Measurements from ENCODE around the gene DEPDC1. TPM values are rescaled to one million over a fixed set of nuclear protein-coding genes. Genes with fewer than 3 reads are reported as not detected.

DEPDC1 gene
- polyA plus RNA-seq, 2 of the 4 experiments (the other 2 are of a cell fraction): 18.2 to 33.6 TPM

DNA sequence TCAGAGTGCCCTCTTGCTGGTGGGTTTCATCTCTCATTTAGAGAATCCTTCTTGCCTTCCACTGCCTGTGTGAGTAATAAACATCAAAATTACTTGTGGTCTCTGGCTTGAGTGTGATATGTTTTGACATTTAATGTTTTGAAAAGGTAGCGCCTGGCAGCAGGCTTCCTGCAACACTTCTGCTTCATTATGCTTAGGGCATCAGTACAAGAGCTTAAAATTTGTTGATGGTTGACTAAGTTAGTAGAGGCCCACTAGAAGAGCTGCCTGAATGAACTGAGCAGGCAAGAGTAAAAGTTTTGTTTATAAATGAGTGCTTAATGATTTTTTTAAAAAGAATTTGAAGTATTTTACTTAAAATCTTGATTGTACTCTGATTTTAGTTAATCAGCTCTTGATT lies 40.7 kb downstream of the DEPDC1 start:
- Histone ChIP-seq H3K27ac (no peak overlapping the region), H3K9me3 (no peaks in the 10 kb centered on the region), H3K4me2 (no peak overlapping the region), H3K4me1 (no peaks in the 10 kb centered on the region), H3K4me3 (no peak overlapping the region)
- TF ChIP-seq NR3C1 (IDR thresholded peaks at IDR 0.05) (no peak), RAD21 (conservative IDR thresholded peaks at IDR 0.05 in 1 of 2, IDR thresholded peaks at IDR 0.05 in 1 of 2) (no peak), TP53 (CRISPR knock-in tag; IDR thresholded peaks at IDR 0.05) (no peak), FOXS1 (CRISPR knock-in tag; IDR thresholded peaks at IDR 0.05) (no peak), ZSCAN20 (CRISPR knock-in tag; IDR thresholded peaks at IDR 0.05) (no peak), KDM1A (IDR thresholded peaks at IDR 0.05; ENCODE audit: low read depth) (no peak), HOXB13 (CRISPR knock-in tag; IDR thresholded peaks at IDR 0.05; ENCODE audit: low read depth) (no peak), HDAC2 (IDR thresholded peaks at IDR 0.05) (no peak), PHF8 (IDR thresholded peaks at IDR 0.05; ENCODE audit: borderline replicate concordance, low read depth) (no peak), RCOR1 (IDR thresholded peaks at IDR 0.05; ENCODE audit: low read depth, low read length) (no peak), EHMT2 (IDR thresholded peaks at IDR 0.05; ENCODE audit: low read depth) (no peak), FOSL2 (IDR thresholded peaks at IDR 0.05) (no peak), FOSL2 (CRISPR knock-in tag; IDR thresholded peaks at IDR 0.05) (no peak), TFCP2L1 (CRISPR knock-in tag; IDR thresholded peaks at IDR 0.05) (no peak), CBX2 (IDR thresholded peaks at IDR 0.05; ENCODE audit: borderline replicate concordance, low read depth) (no peak), HOXB5 (CRISPR knock-in tag; IDR thresholded peaks at IDR 0.05) (no peak)
- TF ChIP-seq, protein P1, sequence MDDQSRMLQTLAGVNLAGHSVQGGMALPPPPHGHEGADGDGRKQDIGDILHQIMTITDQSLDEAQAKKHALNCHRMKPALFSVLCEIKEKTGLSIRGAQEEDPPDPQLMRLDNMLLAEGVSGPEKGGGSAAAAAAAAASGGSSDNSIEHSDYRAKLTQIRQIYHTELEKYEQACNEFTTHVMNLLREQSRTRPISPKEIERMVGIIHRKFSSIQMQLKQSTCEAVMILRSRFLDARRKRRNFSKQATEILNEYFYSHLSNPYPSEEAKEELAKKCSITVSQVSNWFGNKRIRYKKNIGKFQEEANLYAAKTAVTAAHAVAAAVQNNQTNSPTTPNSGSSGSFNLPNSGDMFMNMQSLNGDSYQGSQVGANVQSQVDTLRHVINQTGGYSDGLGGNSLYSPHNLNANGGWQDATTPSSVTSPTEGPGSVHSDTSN (IDR thresholded peaks at IDR 0.05): no peak
- TF ChIP-seq, protein P2, sequence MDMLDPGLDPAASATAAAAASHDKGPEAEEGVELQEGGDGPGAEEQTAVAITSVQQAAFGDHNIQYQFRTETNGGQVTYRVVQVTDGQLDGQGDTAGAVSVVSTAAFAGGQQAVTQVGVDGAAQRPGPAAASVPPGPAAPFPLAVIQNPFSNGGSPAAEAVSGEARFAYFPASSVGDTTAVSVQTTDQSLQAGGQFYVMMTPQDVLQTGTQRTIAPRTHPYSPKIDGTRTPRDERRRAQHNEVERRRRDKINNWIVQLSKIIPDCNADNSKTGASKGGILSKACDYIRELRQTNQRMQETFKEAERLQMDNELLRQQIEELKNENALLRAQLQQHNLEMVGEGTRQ (IDR thresholded peaks at IDR 0.05): no peak
- no peak for DNase-seq (ENCODE audit: low read depth in 1 of 2, low spot score in 1 of 2)
- no peak for FAIRE-seq
- no peak for ATAC-seq
- 33% methylated on average over 1 of the region's 1 CpG for WGBS (ENCODE audit: missing lambda C conversion rate)
- POLR2A ChIA-PET: no interaction called here
- CTCF ChIA-PET: interaction anchor here (0.9 kb wide), 1 partner anchor 339 kb away, joined by 3 read pairs; no protein-coding TSS in a partner anchor

DNA sequence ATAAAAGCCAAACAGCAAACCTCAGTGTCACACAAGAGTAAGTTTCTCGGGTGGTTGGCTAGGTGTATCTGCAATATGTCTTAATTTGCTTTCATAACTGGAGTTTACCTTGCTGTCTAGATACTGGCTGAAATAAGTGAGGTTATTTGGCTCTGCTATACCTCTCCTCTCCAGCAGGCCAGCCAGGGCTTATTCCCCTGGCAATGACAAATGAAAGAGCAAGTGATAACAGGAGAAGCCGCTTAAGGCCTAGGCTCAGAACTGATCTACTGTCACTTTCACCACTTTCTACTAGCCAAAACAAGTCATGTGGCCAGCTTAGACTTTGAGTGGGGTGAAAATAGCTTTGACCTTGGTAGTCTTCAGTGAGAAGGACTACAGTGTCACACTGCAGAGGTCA lies 42.3 kb downstream of the DEPDC1 start:
- ATAC-seq (peak in 1 of 2 experiments; percentile 46; a peak in 2 of 6 replicates), FAIRE-seq (no peak), DNase-seq (ENCODE audit: low read depth in 1 of 2, low spot score in 1 of 2) (no peak)
- H3K4me3 ChIP-seq: no peak overlapping the region
- POLR2A ChIA-PET: no interaction called here
- CTCF ChIA-PET: no interaction called here
- H3K9me3 ChIP-seq: no peaks in the 10 kb centered on the region
- H3K4me2 ChIP-seq: no peak overlapping the region
- TF ChIP-seq HOXB13 (CRISPR knock-in tag; IDR thresholded peaks at IDR 0.05; ENCODE audit: low read depth) (no peak), SMC3 (IDR thresholded peaks at IDR 0.05) (no peak), FOSB (CRISPR knock-in tag; IDR thresholded peaks at IDR 0.05) (no peak), CHD2 (IDR thresholded peaks at IDR 0.05; ENCODE audit: low read length, partially characterized antibody) (no peak), SREBF2 (IDR thresholded peaks at IDR 0.05) (no peak), MAFK (IDR thresholded peaks at IDR 0.05; ENCODE audit: partially characterized antibody) (no peak), POLR2AphosphoS2 (conservative IDR thresholded peaks at IDR 0.05; ENCODE audit: low read length) (no peak), RFX5 (IDR thresholded peaks at IDR 0.05) (no peak), EHF (CRISPR knock-in tag; IDR thresholded peaks at IDR 0.05) (no peak), HEYL (CRISPR knock-in tag; IDR thresholded peaks at IDR 0.05) (no peak), MAZ (IDR thresholded peaks at IDR 0.05; ENCODE audit: borderline replicate concordance, low read depth, low read length) (no peak), EHMT2 (IDR thresholded peaks at IDR 0.05; ENCODE audit: low read depth) (no peak), ZFP36 (IDR thresholded peaks at IDR 0.05; ENCODE audit: borderline replicate concordance, partially characterized antibody) (no peak), TFCP2L1 (CRISPR knock-in tag; IDR thresholded peaks at IDR 0.05) (no peak), FOXS1 (CRISPR knock-in tag; IDR thresholded peaks at IDR 0.05) (no peak)
- TF ChIP-seq, protein P3, sequence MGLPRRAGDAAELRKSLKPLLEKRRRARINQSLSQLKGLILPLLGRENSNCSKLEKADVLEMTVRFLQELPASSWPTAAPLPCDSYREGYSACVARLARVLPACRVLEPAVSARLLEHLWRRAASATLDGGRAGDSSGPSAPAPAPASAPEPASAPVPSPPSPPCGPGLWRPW (IDR thresholded peaks at IDR 0.05): no peak
- TF ChIP-seq, protein P4, sequence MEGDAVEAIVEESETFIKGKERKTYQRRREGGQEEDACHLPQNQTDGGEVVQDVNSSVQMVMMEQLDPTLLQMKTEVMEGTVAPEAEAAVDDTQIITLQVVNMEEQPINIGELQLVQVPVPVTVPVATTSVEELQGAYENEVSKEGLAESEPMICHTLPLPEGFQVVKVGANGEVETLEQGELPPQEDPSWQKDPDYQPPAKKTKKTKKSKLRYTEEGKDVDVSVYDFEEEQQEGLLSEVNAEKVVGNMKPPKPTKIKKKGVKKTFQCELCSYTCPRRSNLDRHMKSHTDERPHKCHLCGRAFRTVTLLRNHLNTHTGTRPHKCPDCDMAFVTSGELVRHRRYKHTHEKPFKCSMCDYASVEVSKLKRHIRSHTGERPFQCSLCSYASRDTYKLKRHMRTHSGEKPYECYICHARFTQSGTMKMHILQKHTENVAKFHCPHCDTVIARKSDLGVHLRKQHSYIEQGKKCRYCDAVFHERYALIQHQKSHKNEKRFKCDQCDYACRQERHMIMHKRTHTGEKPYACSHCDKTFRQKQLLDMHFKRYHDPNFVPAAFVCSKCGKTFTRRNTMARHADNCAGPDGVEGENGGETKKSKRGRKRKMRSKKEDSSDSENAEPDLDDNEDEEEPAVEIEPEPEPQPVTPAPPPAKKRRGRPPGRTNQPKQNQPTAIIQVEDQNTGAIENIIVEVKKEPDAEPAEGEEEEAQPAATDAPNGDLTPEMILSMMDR (IDR thresholded peaks at IDR 0.05): no peak
- TF ChIP-seq, protein P2 (IDR thresholded peaks at IDR 0.05): no peak
- H3K27ac ChIP-seq: no peak overlapping the region
- 32% methylated on average over 2 of the region's 2 CpGs for WGBS (ENCODE audit: missing lambda C conversion rate)
- H3K4me1 ChIP-seq: no peaks in the 10 kb centered on the region

Data from A549 (cell line).